ENCODE data around the gene B4GALT5.

GRCh38 chr20:49691818-49692568, 21.7 kb downstream of the B4GALT5 start:
- TF ChIP-seq CTCF (IDR thresholded peaks at IDR 0.05) (no peak), POLR2A (IDR thresholded peaks at IDR 0.05) (no peak)
